ENCODE results near the gene HPCAL4. TPM values are rescaled to one million over a fixed set of nuclear protein-coding genes. Genes with fewer than 3 reads are reported as not detected.

Gene HPCAL4
- total and polyA plus RNA-seq, 2 experiments from 2014 or later = 0.08 to 1.2 TPM

DNA sequence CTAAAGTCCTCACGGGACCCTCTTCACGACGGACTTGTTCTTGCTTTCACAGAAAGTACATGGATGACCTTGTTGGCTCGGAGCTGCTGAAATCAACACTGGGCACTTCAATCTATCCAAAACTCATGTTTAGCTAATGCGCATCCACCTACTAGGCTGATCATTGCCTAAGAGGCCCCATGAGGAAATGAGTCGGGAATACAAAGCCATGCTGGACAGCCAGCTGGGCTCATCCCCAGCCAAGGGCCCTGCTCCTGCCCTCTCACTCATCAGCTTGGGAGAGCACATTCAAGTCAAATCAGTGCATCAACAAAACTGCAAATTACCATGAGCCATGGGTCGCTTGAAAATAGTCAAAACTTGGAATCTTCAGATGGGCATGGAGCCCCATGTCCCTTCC lies 36.9 kb downstream of the HPCAL4 start (continued):
- TF ChIP-seq, protein P1, sequence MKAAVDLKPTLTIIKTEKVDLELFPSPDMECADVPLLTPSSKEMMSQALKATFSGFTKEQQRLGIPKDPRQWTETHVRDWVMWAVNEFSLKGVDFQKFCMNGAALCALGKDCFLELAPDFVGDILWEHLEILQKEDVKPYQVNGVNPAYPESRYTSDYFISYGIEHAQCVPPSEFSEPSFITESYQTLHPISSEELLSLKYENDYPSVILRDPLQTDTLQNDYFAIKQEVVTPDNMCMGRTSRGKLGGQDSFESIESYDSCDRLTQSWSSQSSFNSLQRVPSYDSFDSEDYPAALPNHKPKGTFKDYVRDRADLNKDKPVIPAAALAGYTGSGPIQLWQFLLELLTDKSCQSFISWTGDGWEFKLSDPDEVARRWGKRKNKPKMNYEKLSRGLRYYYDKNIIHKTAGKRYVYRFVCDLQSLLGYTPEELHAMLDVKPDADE (IDR thresholded peaks at IDR 0.05) = no peak
- TF ChIP-seq JUNB (IDR thresholded peaks at IDR 0.05; ENCODE audit: unreplicated experiment) (no peak), ZNF331 (CRISPR knock-in tag; IDR thresholded peaks at IDR 0.05; ENCODE audit: low read depth) (no peak), POLR2AphosphoS5 (IDR thresholded peaks at IDR 0.05; ENCODE audit: low read depth) (no peak), EZH2 (IDR thresholded peaks at IDR 0.05; ENCODE audit: low read depth, unreplicated experiment) (no peak)
- TF ChIP-seq, protein P2, sequence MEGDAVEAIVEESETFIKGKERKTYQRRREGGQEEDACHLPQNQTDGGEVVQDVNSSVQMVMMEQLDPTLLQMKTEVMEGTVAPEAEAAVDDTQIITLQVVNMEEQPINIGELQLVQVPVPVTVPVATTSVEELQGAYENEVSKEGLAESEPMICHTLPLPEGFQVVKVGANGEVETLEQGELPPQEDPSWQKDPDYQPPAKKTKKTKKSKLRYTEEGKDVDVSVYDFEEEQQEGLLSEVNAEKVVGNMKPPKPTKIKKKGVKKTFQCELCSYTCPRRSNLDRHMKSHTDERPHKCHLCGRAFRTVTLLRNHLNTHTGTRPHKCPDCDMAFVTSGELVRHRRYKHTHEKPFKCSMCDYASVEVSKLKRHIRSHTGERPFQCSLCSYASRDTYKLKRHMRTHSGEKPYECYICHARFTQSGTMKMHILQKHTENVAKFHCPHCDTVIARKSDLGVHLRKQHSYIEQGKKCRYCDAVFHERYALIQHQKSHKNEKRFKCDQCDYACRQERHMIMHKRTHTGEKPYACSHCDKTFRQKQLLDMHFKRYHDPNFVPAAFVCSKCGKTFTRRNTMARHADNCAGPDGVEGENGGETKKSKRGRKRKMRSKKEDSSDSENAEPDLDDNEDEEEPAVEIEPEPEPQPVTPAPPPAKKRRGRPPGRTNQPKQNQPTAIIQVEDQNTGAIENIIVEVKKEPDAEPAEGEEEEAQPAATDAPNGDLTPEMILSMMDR (conservative IDR thresholded peaks at IDR 0.05; ENCODE audit: low read depth in 2 of 2) = no peak

DNA sequence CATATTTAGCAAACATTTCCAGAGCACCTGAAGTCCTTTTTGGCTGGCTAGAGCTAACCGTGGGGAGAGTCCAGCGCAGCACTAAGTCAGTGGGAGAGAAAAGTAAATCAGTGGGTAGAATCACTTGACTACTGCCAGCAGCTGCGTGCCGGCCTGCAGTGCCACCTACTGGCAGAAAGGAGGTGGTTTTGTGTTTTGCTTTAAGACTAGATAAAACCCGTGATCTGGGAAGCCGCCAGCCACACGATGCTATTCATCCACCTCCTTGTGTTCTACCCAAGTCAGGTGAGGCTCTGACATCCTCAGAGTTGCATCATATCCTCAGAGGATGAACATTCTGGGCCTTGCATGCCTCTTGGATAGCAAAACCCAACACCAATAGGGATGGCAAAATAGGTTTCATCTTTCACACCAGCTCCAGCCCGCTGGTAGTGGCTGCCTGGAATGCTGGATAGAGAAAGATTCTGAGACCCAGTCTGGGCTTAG lies 37.6 kb downstream of the HPCAL4 start:
- Histone ChIP-seq H4K20me1 (replicated peaks; ENCODE audit: insufficient read depth) (no peaks in the 10 kb centered on the region), H3K79me2 (replicated peaks; ENCODE audit: insufficient read depth) (no peaks in the 10 kb centered on the region), H3K4me1 (ENCODE audit: insufficient read depth) (0 out of 2 replicates have a peak, but pooled peaks cover 6% of the 10 kb centered on the region), H3K36me3 (ENCODE audit: insufficient read depth) (no peaks in the 10 kb centered on the region), H3K4me2 (no peak overlapping the region), H3F3A (replicated peaks; ENCODE audit: low read depth) (no peaks in the 10 kb centered on the region), H3K27me3 (ENCODE audit: insufficient read depth) (peaks cover 26% of the 10 kb centered on the region), H3K4me3 (no peak overlapping the region), H2AFZ (no peak overlapping the region), H3K9me2 (ENCODE audit: insufficient read depth) (peaks cover 4% of the 10 kb centered on the region; the same call in 1 of the 2 replicates), H3K27ac (ENCODE audit: low read depth) (no peak overlapping the region)
- DNase-seq (ENCODE audit: low spot score) = peak; percentile 93
- no peak overlapping the region; the same call in 2 of the 3 replicates for H3K4me3 Mint-ChIP-seq
- no peak overlapping the region for H3K27ac Mint-ChIP-seq
- H3K27me3 Mint-ChIP-seq (ENCODE audit: insufficient read depth, low read depth, poor library complexity) = peaks cover 15% of the 10 kb centered on the region
- no peaks in the 10 kb centered on the region for H3K36me3 Mint-ChIP-seq (ENCODE audit: low read depth)
- peaks cover 12% of the 10 kb centered on the region for H3K4me1 Mint-ChIP-seq
- H3K9me3 Mint-ChIP-seq = no peaks in the 10 kb centered on the region
- TF ChIP-seq STAT1 (IDR thresholded peaks at IDR 0.05; ENCODE audit: unreplicated experiment) (no peak), CREB1 (CRISPR knock-in tag; IDR thresholded peaks at IDR 0.05; ENCODE audit: low read depth) (no peak)
- TF ChIP-seq, protein P2 (conservative IDR thresholded peaks at IDR 0.05; ENCODE audit: low read depth in 2 of 2) = peak; percentile 81 to 91
- ATAC-seq = peak; percentile 81

Measured in GM23338 (cell line).